Natural killer cell treated with Interleukin-12 subunit alpha and Interleukin-12 subunit beta and Interleukin-15 and Interleukin-18, amount 100 ng/mL, for 72 hours (primary cell): Measurements from ENCODE around the gene PAXX. TPM values are rescaled to one million over a fixed set of nuclear protein-coding genes. Genes with fewer than 3 reads are reported as not detected.
"Not testable (repeated sequence)": the region's sequence is repeated elsewhere in the genome, so short reads cannot be mapped to it uniquely, and the experiment has no call there.

Source experiments
- ATAC-seq, 2 donors: fragments of 150-1000 bp; cut with Tn5 transposase in 1 of 2; sonication (Bioruptor Pico), chemical (Tn5 transposase) in 1 of 2; 2 replicates each; pipeline ENCODE4 v1.10.0; 2021
- DNase-seq: peaks from one replicate; pipeline ENCODE4 v3.0.0; 2022; ENCODE audit warnings: low spot score
- H3K27ac Mint-ChIP-seq, 2 donors: 1 replicate in 1 of 2; 2 replicates in 1 of 2; pipeline ENCODE4 v1.8.0; 2022; ENCODE audit warnings: mixed read lengths in 2 of 2, mild to moderate bottlenecking in 1 of 2, moderate library complexity in 1 of 2
- H3K27me3 Mint-ChIP-seq, 2 donors: 1 replicate in 1 of 2; 2 replicates in 1 of 2; pipeline ENCODE4 v1.8.0; 2022; ENCODE audit warnings: mixed read lengths in 2 of 2
- H3K36me3 Mint-ChIP-seq: one replicate; pipeline ENCODE4 v1.8.0; 2022; ENCODE audit warnings: mixed read lengths
- H3K4me1 Mint-ChIP-seq, 2 donors: 1 replicate in 1 of 2; 2 replicates in 1 of 2; pipeline ENCODE4 v1.8.0; 2022; ENCODE audit warnings: low read depth in 2 of 2, mixed read lengths in 2 of 2, mild to moderate bottlenecking in 1 of 2
- H3K4me3 Mint-ChIP-seq: one replicate; pipeline ENCODE4 v1.8.0; 2022; ENCODE audit warnings: mixed read lengths
- H3K9me3 Mint-ChIP-seq: 2 replicates; pipeline ENCODE4 v1.8.0; 2022; ENCODE audit warnings: mixed read lengths
- total RNA-seq, 2 donors: library from RNA; stranded (reverse); gene quantifications; one replicate each; pipeline ENCODE4 v1.2.3, GENCODE V29; 2022

Gene PAXX
- total RNA-seq, 2 donors from 2014 or later, result 64.0 to 118 TPM

DNA sequence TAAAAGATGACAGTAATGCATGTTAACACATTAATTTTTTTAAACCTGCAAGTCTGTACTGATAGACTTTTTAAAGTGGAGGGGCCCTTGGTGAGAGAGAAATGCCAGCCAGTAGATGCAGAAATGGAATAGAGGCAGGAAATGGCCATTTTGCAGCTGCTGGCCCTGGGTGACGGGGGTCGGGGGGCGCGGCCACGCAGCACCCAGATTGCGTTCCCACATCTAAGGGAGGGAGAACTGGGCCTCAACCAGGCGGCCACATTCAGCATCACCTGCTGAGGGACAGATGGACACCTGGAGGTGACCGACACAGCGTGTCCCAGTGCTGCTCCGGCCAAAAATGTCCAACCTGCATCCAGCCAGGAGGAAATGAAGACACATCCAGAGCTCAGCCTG is 10.4 kb downstream of the PAXX start:
- ATAC-seq, result no peak
- H3K4me1 Mint-ChIP-seq, result peaks cover 40 to 43% of the 10 kb centered on the region in 2 donors

GRCh38 chr9:137004285-137004684 is 12.1 kb downstream of the PAXX start:
- not testable (repeated sequence) for ATAC-seq, H3K9me3 Mint-ChIP-seq, DNase-seq, H3K36me3 Mint-ChIP-seq, H3K27me3 Mint-ChIP-seq
- Mint-ChIP-seq H3K4me3 (peak overlapping the region; percentile 9), H3K4me1 (peaks cover 27 to 32% of the 10 kb centered on the region in 2 donors), H3K27ac (peak overlapping the region in 1 of 2 donors; percentile 86)

More for the DNA sequence above, 10.4 kb downstream of the PAXX start:
- H3K27me3 Mint-ChIP-seq, result no peaks in the 10 kb centered on the region
- DNase-seq, result no peak
- H3K9me3 Mint-ChIP-seq, result no peaks in the 10 kb centered on the region
- H3K27ac Mint-ChIP-seq, result no peak overlapping the region
- H3K36me3 Mint-ChIP-seq, result no peaks in the 10 kb centered on the region
- H3K4me3 Mint-ChIP-seq, result no peak overlapping the region

- peaks cover 16 to 21% of the 10 kb centered on the region in 2 donors for H3K4me1 Mint-ChIP-seq
- ATAC-seq (peak; percentile 66 to 87), DNase-seq (no peak)
- no peaks in the 10 kb centered on the region for H3K27me3 Mint-ChIP-seq
- peak overlapping the region; percentile 47 to 53 for H3K27ac Mint-ChIP-seq
- H3K4me3 Mint-ChIP-seq, result peak overlapping the region; percentile 67
- no peaks in the 10 kb centered on the region for H3K36me3 Mint-ChIP-seq
- H3K9me3 Mint-ChIP-seq, result no peaks in the 10 kb centered on the region
These were observed 14.1 kb downstream of the PAXX start for GRCh38 chr9:137006116-137007003.

- Mint-ChIP-seq H3K27me3 (no peaks in the 10 kb centered on the region), H3K4me1 (peaks cover 16 to 18% of the 10 kb centered on the region in 2 donors), H3K9me3 (no peaks in the 10 kb centered on the region), H3K36me3 (no peaks in the 10 kb centered on the region), H3K27ac (no peak overlapping the region), H3K4me3 (no peak overlapping the region)
- ATAC-seq (no peak), DNase-seq (no peak)
These were observed 15.0 kb downstream of the PAXX start for GRCh38 chr9:137007108-137007815.

GRCh38 chr9:137007816-137008270 is 15.6 kb downstream of the PAXX start:
- Mint-ChIP-seq H3K27ac (no peak overlapping the region), H3K9me3 (no peaks in the 10 kb centered on the region), H3K27me3 (no peaks in the 10 kb centered on the region), H3K36me3 (no peaks in the 10 kb centered on the region), H3K4me1 (peaks cover 16 to 18% of the 10 kb centered on the region in 2 donors), H3K4me3 (no peak overlapping the region)
- ATAC-seq (no peak), DNase-seq (no peak)

DNA sequence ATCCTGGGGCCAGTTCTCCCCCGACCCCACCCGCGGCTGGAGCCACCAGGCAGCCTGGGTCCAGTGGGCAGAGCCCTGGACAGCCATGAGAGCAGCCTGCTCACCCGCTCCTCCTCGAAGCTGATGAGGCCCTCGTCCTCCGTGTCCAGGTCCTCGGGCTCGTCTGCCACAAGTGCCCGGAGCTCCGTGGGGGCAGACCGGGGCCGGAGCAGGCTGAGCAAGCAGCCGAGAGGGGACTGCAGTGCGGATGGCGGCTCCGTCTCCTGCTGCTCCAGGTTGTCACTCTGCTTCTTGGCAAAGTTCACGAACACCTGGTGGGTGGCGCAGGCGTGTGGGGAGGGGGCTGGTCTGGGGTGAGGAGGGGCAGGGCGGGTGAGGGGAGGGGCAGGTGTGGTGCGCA is 16.1 kb downstream of the PAXX start:
- peaks cover 16 to 18% of the 10 kb centered on the region in 2 donors for H3K4me1 Mint-ChIP-seq
- no peaks in the 10 kb centered on the region for H3K36me3 Mint-ChIP-seq
- no peaks in the 10 kb centered on the region for H3K9me3 Mint-ChIP-seq
- ATAC-seq (no peak), DNase-seq (peak; percentile 59)
- H3K4me3 Mint-ChIP-seq, result no peak overlapping the region
- no peak overlapping the region for H3K27ac Mint-ChIP-seq
- H3K27me3 Mint-ChIP-seq, result no peaks in the 10 kb centered on the region

GRCh38 chr9:137009217-137009616 is 17.0 kb downstream of the PAXX start:
- H3K4me1 Mint-ChIP-seq, result peaks cover 16 to 18% of the 10 kb centered on the region in 2 donors
- ATAC-seq (no peak), DNase-seq (no peak)
- H3K4me3 Mint-ChIP-seq, result no peak overlapping the region
- H3K9me3 Mint-ChIP-seq, result no peaks in the 10 kb centered on the region
- H3K36me3 Mint-ChIP-seq, result no peaks in the 10 kb centered on the region
- H3K27me3 Mint-ChIP-seq, result no peaks in the 10 kb centered on the region
- H3K27ac Mint-ChIP-seq, result no peak overlapping the region

DNA sequence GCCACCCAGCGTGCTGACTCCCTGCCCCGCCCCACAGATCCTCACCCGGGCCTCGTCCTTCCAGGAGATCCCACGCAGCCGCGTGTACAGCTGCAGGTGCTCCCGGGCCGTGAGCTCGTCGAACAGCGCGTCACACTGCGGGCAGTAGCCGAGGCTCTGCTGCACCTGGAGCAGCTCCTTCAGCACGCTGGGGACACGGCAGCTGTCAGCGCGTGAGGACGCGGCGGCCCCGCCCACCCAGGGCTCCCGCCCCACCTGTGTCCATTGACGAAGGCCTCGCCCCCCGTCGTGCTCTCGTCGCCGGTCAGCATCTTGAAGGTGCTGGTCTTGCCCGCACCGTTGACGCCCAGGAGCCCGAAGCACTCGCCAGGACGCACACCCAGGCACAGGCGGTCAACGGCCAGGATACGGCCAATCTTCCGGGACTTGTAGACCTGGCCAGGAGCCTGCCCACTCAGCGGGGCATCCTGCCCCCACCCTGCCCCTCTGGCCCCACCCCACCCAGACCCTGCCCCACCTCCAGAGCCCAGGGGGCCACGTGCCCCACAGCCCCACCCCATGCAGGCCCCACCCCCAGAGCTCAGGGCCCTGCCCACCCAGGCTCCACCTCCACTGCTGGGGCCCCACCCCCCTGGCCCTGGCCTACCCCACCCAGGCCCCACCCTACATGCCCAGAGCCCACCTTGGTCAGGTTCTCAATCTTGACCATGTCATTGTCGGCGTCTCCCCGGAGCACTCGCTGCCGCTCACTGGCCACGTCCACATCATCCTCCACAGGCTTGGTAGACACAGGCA is 17.9 kb downstream of the PAXX start:
- no peaks in the 10 kb centered on the region for H3K9me3 Mint-ChIP-seq
- H3K4me3 Mint-ChIP-seq, result no peak overlapping the region
- H3K27ac Mint-ChIP-seq, result no peak overlapping the region
- no peaks in the 10 kb centered on the region for H3K27me3 Mint-ChIP-seq
- no peak for DNase-seq
- H3K36me3 Mint-ChIP-seq, result no peaks in the 10 kb centered on the region
- H3K4me1 Mint-ChIP-seq, result peaks cover 7 to 12% of the 10 kb centered on the region in 2 donors
- ATAC-seq, result no peak

GRCh38 chr9:137011156-137011555 is 18.9 kb downstream of the PAXX start:
- Mint-ChIP-seq H3K27ac (no peak overlapping the region), H3K36me3 (no peaks in the 10 kb centered on the region), H3K9me3 (no peaks in the 10 kb centered on the region), H3K27me3 (no peaks in the 10 kb centered on the region), H3K4me3 (no peak overlapping the region), H3K4me1 (peaks cover 5% of the 10 kb centered on the region in 2 donors)
- DNase-seq (no peak), ATAC-seq (no peak)

DNA sequence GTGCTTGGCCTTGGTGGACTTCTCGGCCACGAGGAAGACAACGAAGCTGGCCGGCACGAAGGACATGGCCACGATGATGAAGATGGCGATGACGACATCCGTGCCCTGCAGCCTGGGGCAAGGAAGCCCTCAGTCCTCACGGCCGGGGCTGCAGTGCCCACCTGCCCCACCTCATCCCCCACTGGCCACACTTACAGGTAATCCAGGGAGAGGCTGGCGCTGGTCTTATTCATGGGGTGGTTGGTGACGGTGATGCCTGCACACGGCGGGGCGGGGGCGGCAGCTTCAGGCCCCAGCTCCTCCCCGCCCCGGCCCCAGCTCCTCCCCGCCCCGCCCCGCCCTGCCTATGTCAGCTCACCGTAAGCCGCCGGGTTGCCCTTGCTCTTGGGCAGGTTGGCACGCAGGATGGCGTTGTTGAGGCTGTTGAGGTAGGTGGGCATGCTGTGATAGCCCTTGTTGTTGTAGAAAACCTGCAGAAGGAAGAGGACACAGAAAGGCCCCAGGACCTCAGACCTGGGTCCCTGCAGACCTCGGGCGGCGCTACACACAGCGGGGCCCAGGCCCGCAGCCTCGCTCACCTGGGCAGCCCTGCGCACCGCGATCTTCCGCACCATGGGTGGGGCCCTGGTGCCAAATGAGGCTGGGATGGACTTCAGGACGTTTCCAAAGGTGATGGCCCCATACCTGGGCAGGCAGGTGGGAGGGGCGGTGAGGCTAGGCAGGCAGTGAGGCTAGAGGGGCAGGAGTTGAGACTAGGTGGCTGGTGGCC is 19.9 kb downstream of the PAXX start:
- Mint-ChIP-seq H3K36me3 (no peaks in the 10 kb centered on the region), H3K9me3 (no peaks in the 10 kb centered on the region), H3K4me3 (no peak overlapping the region), H3K27me3 (no peaks in the 10 kb centered on the region), H3K4me1 (no peaks in the 10 kb centered on the region), H3K27ac (no peak overlapping the region)
- ATAC-seq (no peak), DNase-seq (no peak)

DNA sequence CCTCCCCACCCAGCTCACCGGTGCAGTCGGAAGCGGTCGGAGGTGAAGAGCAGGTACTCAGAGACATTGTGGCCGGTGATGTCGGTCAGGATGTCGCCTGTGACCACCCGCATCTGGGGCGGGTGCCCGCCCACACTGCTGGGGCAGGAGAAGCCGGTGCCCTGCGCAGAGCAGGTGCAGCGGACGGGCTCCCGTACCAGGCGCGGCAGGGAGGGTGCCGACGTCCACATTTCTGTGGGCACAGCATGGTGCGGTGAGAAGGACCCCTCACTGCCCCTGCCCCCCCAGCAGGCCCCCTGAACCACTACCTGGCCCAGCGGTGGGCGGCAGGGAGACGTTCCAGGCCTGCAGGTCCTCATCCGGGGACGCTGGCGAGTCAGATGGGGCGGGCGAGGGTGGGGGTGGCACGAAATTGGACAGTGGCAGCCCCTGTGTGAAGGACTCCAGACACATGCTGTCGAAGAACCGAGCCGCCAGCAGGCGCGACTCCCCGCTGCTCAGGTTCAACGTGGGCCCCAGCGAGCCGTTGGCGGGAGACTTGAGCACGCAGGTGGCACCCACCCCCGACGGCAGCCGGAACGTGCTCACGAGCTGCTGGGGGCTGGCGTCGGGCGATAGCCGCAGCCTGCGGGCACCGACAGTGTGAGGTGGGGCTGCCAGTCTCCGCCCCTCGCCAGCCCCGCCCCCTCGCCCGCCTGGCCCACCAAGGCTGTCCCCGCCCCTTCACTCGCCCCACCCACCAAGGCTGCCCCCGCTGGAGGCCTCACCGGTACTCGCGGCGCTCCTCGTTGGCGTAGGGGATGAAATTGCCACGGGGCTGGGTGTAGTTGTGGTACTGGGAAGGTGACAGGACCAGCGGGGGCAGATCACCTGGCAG is 20.7 kb downstream of the PAXX start:
- no peak for ATAC-seq
- no peaks in the 10 kb centered on the region for H3K4me1 Mint-ChIP-seq
- no peak for DNase-seq
- H3K27ac Mint-ChIP-seq, result no peak overlapping the region
- no peaks in the 10 kb centered on the region for H3K36me3 Mint-ChIP-seq
- no peaks in the 10 kb centered on the region for H3K9me3 Mint-ChIP-seq
- no peak overlapping the region for H3K4me3 Mint-ChIP-seq
- no peaks in the 10 kb centered on the region for H3K27me3 Mint-ChIP-seq

DNA sequence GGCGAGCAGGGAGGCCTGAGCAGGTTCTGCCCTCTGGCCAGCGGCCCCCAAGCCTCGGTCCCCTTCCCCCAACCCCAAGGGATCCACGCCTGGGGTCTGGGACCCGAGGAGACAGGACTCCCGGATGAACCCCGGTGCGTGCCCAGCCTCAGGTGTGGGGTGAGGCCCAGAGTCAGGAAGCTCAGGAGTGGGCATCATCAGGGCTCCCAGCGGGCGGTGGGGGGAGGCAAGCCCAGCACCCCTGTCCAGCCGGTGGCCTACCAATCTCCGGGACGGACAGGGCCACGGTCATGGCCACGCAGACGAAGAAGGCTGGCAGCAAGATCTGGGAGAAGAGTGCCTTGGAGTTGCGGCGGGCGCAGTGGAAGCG is 21.3 kb downstream of the PAXX start:
- Mint-ChIP-seq H3K4me3 (no peak overlapping the region), H3K27ac (no peak overlapping the region), H3K27me3 (no peaks in the 10 kb centered on the region), H3K36me3 (no peaks in the 10 kb centered on the region), H3K9me3 (no peaks in the 10 kb centered on the region), H3K4me1 (no peaks in the 10 kb centered on the region)
- DNase-seq, result no peak
- no peak for ATAC-seq
